Fibroblast of skin of right biceps (primary cell): ENCODE data around the gene SPATA1.

ENCODE experiments used
- DNase-seq: peaks from one replicate; pipeline ENCODE4 v3.0.0-alpha.2; 2013

The SPATA1 gene

DNA sequence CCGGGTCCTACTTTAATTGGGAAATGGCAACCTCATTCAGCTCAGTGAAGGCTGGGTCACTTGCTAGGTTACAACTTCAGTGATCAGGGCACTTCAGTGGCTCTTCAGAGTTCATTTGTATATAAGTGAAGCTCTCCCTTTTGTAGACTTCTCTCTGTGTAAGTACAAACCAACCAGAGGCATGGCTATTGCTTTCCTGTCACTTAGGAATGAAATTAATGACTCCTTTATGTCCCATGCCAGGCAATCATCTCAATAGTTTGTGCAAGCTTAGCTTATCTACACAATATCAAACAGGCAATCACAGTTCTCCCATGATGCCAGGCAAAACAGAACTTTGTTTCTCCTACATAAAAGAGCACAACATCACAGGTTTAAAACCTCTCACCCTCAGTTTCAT is 90.8 kb downstream of the SPATA1 start:
- no peak for DNase-seq

DNA sequence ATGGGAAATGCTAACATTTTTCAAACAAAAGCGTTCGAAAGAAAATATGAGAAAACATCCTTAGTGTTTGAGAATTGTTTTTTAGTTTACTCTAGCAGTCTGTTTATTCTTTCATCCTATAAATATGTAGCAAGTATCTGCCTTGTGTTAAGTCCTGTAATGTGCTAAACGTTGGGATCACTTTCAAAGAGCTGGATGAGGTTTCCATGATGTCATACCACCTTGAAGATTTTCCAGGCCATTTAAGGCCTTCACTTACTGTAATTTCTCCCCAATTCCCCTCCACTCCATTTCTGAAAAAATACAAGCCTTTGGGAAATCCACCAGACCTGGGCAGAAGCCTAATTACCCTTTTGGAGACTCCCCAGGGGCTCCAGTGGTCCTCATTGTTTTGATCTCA is 92.2 kb downstream of the SPATA1 start:
- DNase-seq, result peak; percentile 47

GRCh38 chr1:84598846-84599741 is 92.9 kb downstream of the SPATA1 start:
- DNase-seq, result peak; percentile 91

GRCh38 chr1:84600796-84601195 is 94.6 kb downstream of the SPATA1 start:
- DNase-seq, result no peak

GRCh38 chr1:84603223-84603622 is 97.0 kb downstream of the SPATA1 start:
- peak; percentile 59 for DNase-seq

DNA sequence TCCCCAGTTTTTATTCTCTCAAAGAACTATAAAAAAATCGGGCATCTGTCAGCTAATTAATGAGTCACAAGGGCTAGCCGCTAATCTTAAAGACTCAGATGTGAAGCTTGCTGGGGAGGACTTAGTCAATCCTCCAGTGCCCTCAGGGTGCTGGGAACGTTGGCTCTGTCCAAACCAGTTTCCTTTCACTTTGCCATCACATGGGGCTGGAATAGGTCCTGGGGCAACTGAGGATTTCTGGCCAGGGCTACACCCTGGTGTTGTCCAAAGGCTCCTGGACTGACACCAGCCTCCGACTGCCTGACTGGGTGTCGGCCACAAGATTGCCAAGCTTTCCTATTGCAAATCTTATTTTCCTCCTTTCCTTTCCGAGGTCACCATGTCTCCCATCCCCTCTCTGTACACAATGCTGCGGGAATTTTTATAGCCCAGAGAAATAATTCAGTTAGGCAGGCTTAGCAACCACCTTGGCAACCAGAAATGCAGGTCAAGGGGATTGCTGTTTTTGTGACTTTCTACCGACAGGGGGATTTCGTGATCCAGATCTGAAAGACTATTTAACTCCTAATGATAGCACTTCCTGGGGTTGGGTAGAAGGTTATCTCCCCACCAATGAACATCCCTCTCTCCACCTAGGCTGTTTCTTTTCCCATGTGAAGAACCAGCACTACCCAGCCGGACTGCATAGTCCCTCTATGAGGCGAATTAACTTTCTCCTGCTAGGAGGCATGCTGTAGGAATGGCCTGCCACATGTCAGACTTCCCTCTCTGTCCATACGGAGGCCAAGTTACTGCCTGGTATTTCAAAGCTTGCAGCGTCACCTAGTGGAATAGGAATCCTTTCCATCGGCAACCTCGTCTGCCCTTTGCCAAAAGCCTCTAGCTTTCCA is 98.0 kb downstream of the SPATA1 start:
- peak; percentile 73 for DNase-seq

- no peak for DNase-seq
These were observed 99.0 kb downstream of the SPATA1 start for GRCh38 chr1:84605157-84605556.

DNA sequence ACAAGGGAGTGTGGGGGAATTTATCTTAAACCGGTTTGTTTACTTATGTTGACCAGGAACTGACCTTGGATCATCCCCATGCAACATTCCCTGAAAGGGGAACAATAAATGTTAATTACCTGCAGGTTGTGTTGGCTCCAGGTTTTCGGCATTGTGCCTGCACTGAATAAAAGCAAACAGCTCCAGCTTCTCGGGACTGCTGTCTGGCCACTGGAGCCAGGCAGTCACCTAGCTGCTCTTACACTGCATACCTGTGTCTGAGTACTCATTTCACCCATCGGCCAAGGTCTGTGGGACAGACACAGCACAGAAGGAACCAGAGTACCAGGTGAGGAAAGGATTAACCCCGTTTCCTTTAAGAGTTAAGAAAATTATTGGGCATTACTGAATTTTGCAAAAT is 100.8 kb downstream of the SPATA1 start:
- no peak for DNase-seq

DNA sequence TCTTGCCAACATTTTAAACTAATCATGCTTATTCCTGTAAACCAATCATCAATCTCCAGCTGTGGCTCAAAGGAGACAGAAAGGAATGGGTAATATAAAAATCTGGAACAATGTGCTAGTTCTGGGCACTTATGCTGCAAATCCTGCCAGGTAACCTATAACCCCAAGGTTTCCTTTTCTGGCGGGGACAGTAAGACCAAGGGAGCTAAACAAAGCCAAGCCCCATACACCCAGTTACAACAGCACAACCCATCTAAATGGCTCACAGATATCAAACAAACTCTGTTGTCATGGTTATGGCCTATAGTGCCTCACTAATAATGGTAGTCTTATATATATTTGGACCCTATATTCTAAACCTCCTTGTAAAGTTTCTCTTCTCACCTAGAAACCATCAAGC is 104.9 kb downstream of the SPATA1 start:
- DNase-seq, result no peak

DNA sequence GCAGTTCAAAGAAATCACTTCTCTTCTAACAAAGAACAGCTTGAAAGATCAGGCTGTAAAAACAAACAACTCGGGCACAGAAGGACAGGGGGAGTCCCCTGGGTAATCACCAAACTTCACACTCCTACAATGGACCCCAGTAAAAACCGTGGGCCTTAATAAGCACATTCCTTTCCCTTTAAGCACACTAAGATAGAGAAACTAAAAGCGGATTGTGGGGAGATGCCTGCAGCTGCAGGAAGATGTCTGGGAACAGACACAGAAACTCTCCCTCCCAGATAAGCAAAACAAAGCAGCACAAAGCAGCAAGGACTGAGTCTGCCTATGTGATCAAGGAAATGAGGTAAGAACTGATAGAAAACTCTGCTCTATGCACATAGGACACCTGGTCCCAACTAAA is 105.6 kb downstream of the SPATA1 start:
- peak; percentile 38 for DNase-seq

GRCh38 chr1:84613026-84613425 is 106.8 kb downstream of the SPATA1 start:
- DNase-seq, result no peak

- DNase-seq, result no peak
These were observed 107.7 kb downstream of the SPATA1 start for GRCh38 chr1:84613887-84614286.

DNA sequence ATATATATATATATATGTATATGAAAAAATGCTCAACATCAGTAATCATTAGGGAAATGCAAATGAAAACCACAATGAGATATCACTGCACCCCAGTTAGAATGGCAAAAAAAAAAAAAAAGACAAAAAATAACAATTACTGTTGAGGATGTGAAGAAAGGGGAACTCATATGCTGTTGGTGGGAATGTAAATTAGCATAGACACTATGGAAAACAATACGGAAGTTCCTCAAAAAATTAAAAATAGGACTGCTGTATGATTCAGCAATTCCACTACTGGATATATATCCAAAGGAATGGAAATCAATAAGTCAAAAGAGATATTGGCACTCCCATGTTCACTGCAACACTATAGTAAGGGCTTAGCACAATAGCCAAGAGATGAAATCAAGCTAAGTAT is 109.6 kb downstream of the SPATA1 start:
- DNase-seq, result no peak
